Peyer's patch (tissue), 4 donors: ENCODE data around the gene HEXA. TPM values are rescaled to one million over a fixed set of nuclear protein-coding genes. Genes with fewer than 3 reads are reported as not detected.
"Not testable (repeated sequence)": the region's sequence is repeated elsewhere in the genome, so short reads cannot be mapped to it uniquely, and the experiment has no call there.

ENCODE experiments used
- DNase-seq, 3 donors: peaks; one replicate each; pipeline ENCODE4 v3.0.0-alpha.2; 2017 to 2019
- H3K27ac ChIP-seq, 4 donors: fragments of 200-600 bp; sonication (generic); one replicate each; pipeline ENCODE4 v1.5.1; 2016 to 2019
- H3K27me3 ChIP-seq, 2 donors: fragments of 200-600 bp; sonication (generic); one replicate each; pipeline ENCODE4 v1.5.1; 2019
- H3K36me3 ChIP-seq, 3 donors: fragments of 200-600 bp; sonication (generic); one replicate each; pipeline ENCODE4 v1.5.1; 2016 to 2019
- H3K4me1 ChIP-seq, 4 donors: fragments of 200-600 bp; sonication (generic); one replicate each; pipeline ENCODE4 v1.5.1; 2016 to 2019
- H3K4me3 ChIP-seq, 4 donors: fragments of 200-600 bp; sonication (generic); 1 replicate in 3 of 4; 2 replicates in 1 of 4; pipeline ENCODE4 v1.5.1; 2016 to 2019; ENCODE audit warnings: mild to moderate bottlenecking in 1 of 4
- H3K9me3 ChIP-seq, 4 donors: fragments of 200-600 bp; sonication (generic); one replicate each; pipeline ENCODE4 v1.5.1; 2016 to 2019; ENCODE audit warnings: mild to moderate bottlenecking in 1 of 4
- CTCF ChIP-seq, 6 experiments: fragments of 450-650 bp in 4 of 6; fragments of 200-600 bp in 2 of 6; sonication (generic) in 1 of 6; IDR thresholded peaks; one replicate each; pipeline ENCODE4 v1.5.1; 2017 to 2019; ENCODE audit warnings: antibody characterized with exemption in 6 of 6, mild to moderate bottlenecking in 3 of 6, moderate library complexity in 1 of 6
- POLR2A ChIP-seq, 2 donors: fragments of 450-650 bp; IDR thresholded peaks; one replicate each; pipeline ENCODE4 v1.5.1; 2017; ENCODE audit warnings: antibody characterized with exemption in 2 of 2, mild to moderate bottlenecking in 2 of 2, moderate library complexity in 2 of 2
- total RNA-seq, 4 donors: library from RNA; depleted of rRNA; stranded (reverse); fragments of >200 nt; gene quantifications; one replicate each; pipeline ENCODE4 v1.1.0, GENCODE V29; 2016

HEXA gene
- total RNA-seq, 4 donors from 2014 or later, result 45.4 to 81.4 (median 69.1) TPM

GRCh38 chr15:72398648-72399047 lies 22.8 kb upstream of the HEXA start:
- H3K9me3 ChIP-seq, result no peaks in the 10 kb centered on the region
- peak in 1 of 3 donors; percentile 53 for DNase-seq
- TF ChIP-seq CTCF (IDR thresholded peaks at IDR 0.05) (no peak), POLR2A (IDR thresholded peaks at IDR 0.05) (no peak)
- no peak overlapping the region for H3K4me3 ChIP-seq
- no peaks in the 10 kb centered on the region for H3K27me3 ChIP-seq
- H3K27ac ChIP-seq, result no peak overlapping the region
- H3K4me1 ChIP-seq, result no peaks in the 10 kb centered on the region
- no peaks in the 10 kb centered on the region for H3K36me3 ChIP-seq

GRCh38 chr15:72397796-72398588 lies 22.2 kb upstream of the HEXA start, which contains the start of gene TMEM202:
TMEM202 (plus strand) TSS chr15:72398305; CDS start chr15:72398327, 22 bp downstream.
- no peaks in the 10 kb centered on the region for H3K4me1 ChIP-seq
- no peak within 1 kb of the TSS for H3K4me3 ChIP-seq
- no peaks in the 10 kb centered on the region for H3K9me3 ChIP-seq
- TF ChIP-seq CTCF (IDR thresholded peaks at IDR 0.05) (no peak), POLR2A (IDR thresholded peaks at IDR 0.05) (no peak)
- no peaks in the 10 kb centered on the region for H3K36me3 ChIP-seq
- H3K27me3 ChIP-seq, result no peaks in the 10 kb centered on the region
- H3K27ac ChIP-seq, result no peak within 1 kb of the TSS
- DNase-seq, result no peak

GRCh38 chr15:72396331-72396730 lies 20.5 kb upstream of the HEXA start:
- H3K9me3 ChIP-seq, H3K4me3 ChIP-seq, H3K27ac ChIP-seq, H3K27me3 ChIP-seq, H3K4me1 ChIP-seq, H3K36me3 ChIP-seq, DNase-seq: not testable (repeated sequence)

- TF ChIP-seq POLR2A (IDR thresholded peaks at IDR 0.05), result no peak
- TF ChIP-seq CTCF (IDR thresholded peaks at IDR 0.05), result no peak
- H3K9me3 ChIP-seq, result no peaks in the 10 kb centered on the region
- DNase-seq, result no peak
Observed at GRCh38 chr15:72389231-72389630, 13.4 kb upstream of the HEXA start.

GRCh38 chr15:72387741-72388140 lies 11.9 kb upstream of the HEXA start:
- no peak for DNase-seq
- no peak overlapping the region for H3K27ac ChIP-seq
- no peaks in the 10 kb centered on the region for H3K9me3 ChIP-seq
- TF ChIP-seq CTCF (IDR thresholded peaks at IDR 0.05) (no peak), POLR2A (IDR thresholded peaks at IDR 0.05) (no peak)
- H3K4me3 ChIP-seq, result no peak overlapping the region
- H3K4me1 ChIP-seq, result no peaks in the 10 kb centered on the region
- H3K36me3 ChIP-seq, result no peaks in the 10 kb centered on the region
- no peaks in the 10 kb centered on the region for H3K27me3 ChIP-seq

More at GRCh38 chr15:72389231-72389630, 13.4 kb upstream of the HEXA start:
- no peak overlapping the region for H3K27ac ChIP-seq
- H3K4me3 ChIP-seq, result no peak overlapping the region
- no peaks in the 10 kb centered on the region for H3K27me3 ChIP-seq
- H3K4me1 ChIP-seq, result no peaks in the 10 kb centered on the region
- H3K36me3 ChIP-seq, result no peaks in the 10 kb centered on the region

- no peaks in the 10 kb centered on the region for H3K27me3 ChIP-seq
- H3K9me3 ChIP-seq, result no peaks in the 10 kb centered on the region
- peak in 2 of 6 experiments; percentile 15 to 29 for TF ChIP-seq CTCF (IDR thresholded peaks at IDR 0.05)
- TF ChIP-seq POLR2A (IDR thresholded peaks at IDR 0.05), result no peak
- no peak for DNase-seq
- H3K4me3 ChIP-seq, result no peak overlapping the region
- H3K36me3 ChIP-seq, result no peaks in the 10 kb centered on the region
- H3K27ac ChIP-seq, result no peak overlapping the region
- peaks cover 0 to 2% (median 0%) of the 10 kb centered on the region in 4 donors for H3K4me1 ChIP-seq
Observed at GRCh38 chr15:72382146-72382545, 6.3 kb upstream of the HEXA start.
